Measurements from ENCODE around the gene EXOC4. TPM values are rescaled to one million over a fixed set of nuclear protein-coding genes. Genes with fewer than 3 reads are reported as not detected.

The EXOC4 gene
- total and polyA plus RNA-seq, 2 of the 8 experiments (the other 6 are each of a cell fraction or from before 2014, with no cell fraction given), result 27.0 to 67.3 TPM

- 96% methylated on average over 1 of the region's 1 CpG; no CpG with 5 or more reads in 1 of the 2 experiments for WGBS, 2 experiments (ENCODE audit: extremely low coverage in 1 of 2, insufficient coverage in 1 of 2, insufficient read length in 1 of 2, insufficient replicate concordance in 2 of 2, low coverage in 1 of 2, low lambda C conversion rate in 2 of 2, missing lambda C conversion rate in 1 of 2)
- Histone ChIP-seq H3K9ac (replicated peaks in 1 of 4; ENCODE audit: extremely low read depth in 1 of 4, low read depth in 3 of 4, low read length in 3 of 4) (no peak overlapping the region), H3K4me2 (ENCODE audit: insufficient read depth in 1 of 2, low read depth in 2 of 2, low read length in 2 of 2) (no peak overlapping the region), H3K27me3 (replicated peaks in 1 of 4; ENCODE audit: control insufficient read depth in 3 of 4, extremely low read depth in 1 of 4, insufficient read depth in 3 of 4, low read length in 3 of 4) (no peaks in the 10 kb centered on the region), H3K23ac (ENCODE audit: insufficient read length) (no peak overlapping the region), H2AK5ac (ENCODE audit: low read depth, low read length) (no peak overlapping the region), H2BK5ac (ENCODE audit: low read depth, low read length) (no peak overlapping the region), H3K4ac (replicated peaks; ENCODE audit: insufficient read length, low read depth, low read length) (no peak overlapping the region), H3K14ac (ENCODE audit: insufficient read length) (no peak overlapping the region), H3K4me3 (ENCODE audit: extremely low read depth in 1 of 4, insufficient read depth in 2 of 4, low read depth in 3 of 4, low read length in 4 of 4) (no peak overlapping the region), H2BK20ac (ENCODE audit: low read length) (no peak overlapping the region), H2AFZ (ENCODE audit: low read length) (no peak overlapping the region), H3K79me2 (ENCODE audit: control insufficient read depth in 1 of 2, insufficient read depth in 2 of 2, low read length in 2 of 2) (no peaks in the 10 kb centered on the region), H4K91ac (replicated peaks; ENCODE audit: insufficient read length, low read length) (no peak overlapping the region), H3K27ac (ENCODE audit: low read depth, low read length) (no peak overlapping the region), H3K9me3 (ENCODE audit: insufficient read depth in 2 of 2, low read depth in 1 of 2, low read length in 1 of 2) (no peaks in the 10 kb centered on the region), H2BK120ac (replicated peaks; ENCODE audit: low read depth, low read length) (no peak overlapping the region), H3K36me3 (ENCODE audit: control insufficient read depth in 2 of 4, insufficient read depth in 4 of 4, low read length in 3 of 4) (no peaks in the 10 kb centered on the region), H3K56ac (replicated peaks; ENCODE audit: insufficient read length, low read depth, low read length) (no peak overlapping the region), H4K5ac (ENCODE audit: insufficient read length, low read depth, low read length) (no peak overlapping the region), H3K79me1 (ENCODE audit: low read depth, low read length) (no peaks in the 10 kb centered on the region; the same call in 1 of the 2 replicates), H2BK15ac (ENCODE audit: low read length) (no peak overlapping the region), H3K18ac (ENCODE audit: extremely low read depth, low read length) (no peak overlapping the region), H3K4me1 (replicated peaks in 1 of 4; ENCODE audit: control insufficient read depth in 3 of 4, insufficient read depth in 4 of 4, low read length in 3 of 4) (no peaks in the 10 kb centered on the region), H4K20me1 (replicated peaks in 1 of 2; ENCODE audit: control insufficient read depth in 1 of 2, insufficient read depth in 2 of 2, low read length in 2 of 2) (no peaks in the 10 kb centered on the region), H3K23me2 (ENCODE audit: low read depth, low read length) (no peaks in the 10 kb centered on the region), H4K8ac (ENCODE audit: extremely low read depth, insufficient read depth, low read length) (no peak overlapping the region), H2BK12ac (ENCODE audit: low read depth, low read length) (no peak overlapping the region)
- ChIA-PET POLR2A (ENCODE audit: partially characterized antibody) (no interaction called here), CTCF (ENCODE audit: partially characterized antibody) (interaction anchor here (0.6 to 1.9 kb wide), 2 partner anchors 9 to 10 kb away, joined by 3 to 6 read pairs; no protein-coding TSS in a partner anchor)
- no peak for DNase-seq (ENCODE audit: low read depth in 1 of 2, low spot score in 2 of 2)
- no peak for TF ChIP-seq POU5F1 (IDR thresholded peaks at IDR 0.05; ENCODE audit: low read depth, low read length)
- TF ChIP-seq TAF7 (optimal IDR thresholded peaks at IDR 0.05; ENCODE audit: borderline replicate concordance, low read depth, low read length), result no peak
- TF ChIP-seq JUN (IDR thresholded peaks at IDR 0.05; ENCODE audit: low read depth, low read length), result no peak
- TF ChIP-seq YY1 (IDR thresholded peaks at IDR 0.05; ENCODE audit: low read depth, low read length), result no peak
- TF ChIP-seq RXRA (IDR thresholded peaks at IDR 0.05; ENCODE audit: insufficient read depth, low read depth, low read length), result no peak
- no peak for TF ChIP-seq KDM1A (IDR thresholded peaks at IDR 0.05; ENCODE audit: borderline replicate concordance, low read length)
- no peak for TF ChIP-seq TEAD4 (IDR thresholded peaks at IDR 0.05; ENCODE audit: low read depth, low read length)
- no peak for TF ChIP-seq CTBP2 (IDR thresholded peaks at IDR 0.05; ENCODE audit: borderline replicate concordance, insufficient read depth, insufficient read length, low read length)
- no peak for FAIRE-seq
Measured at GRCh38 chr7:133572843-133573242, 320.0 kb downstream of the EXOC4 start.
